TTC549 (cell line): ENCODE data around the gene CDC42SE2.
"Not testable (repeated sequence)": the region's sequence is repeated elsewhere in the genome, so short reads cannot be mapped to it uniquely, and the experiment has no call there.

Experiments
- FAIRE-seq: peaks from 2 replicates; lab custom pipeline; 2012; peaks lifted over from hg19 to GRCh38; lab: Jason Lieb, UNC

CDC42SE2 gene

GRCh38 chr5:131250751-131251475 lies 12.9 kb upstream of the CDC42SE2 start:
- FAIRE-seq, result peak; percentile 33

DNA sequence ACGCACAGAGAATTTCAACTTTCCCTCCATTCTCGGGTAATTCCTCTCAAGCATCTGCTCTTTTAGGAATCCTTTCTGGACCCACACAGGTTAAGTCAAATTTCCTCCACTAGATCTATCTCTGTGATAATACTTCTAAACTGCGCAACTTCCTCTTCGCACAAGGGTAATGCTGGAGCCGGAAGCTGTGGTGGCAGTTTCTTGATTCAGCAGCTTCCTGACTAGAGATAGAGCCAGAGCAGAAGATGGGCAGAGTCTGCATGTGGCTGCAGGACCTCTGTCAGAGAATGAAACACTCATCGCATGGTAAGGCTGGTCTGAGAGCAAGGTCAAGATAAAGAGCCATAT lies 11.1 kb upstream of the CDC42SE2 start:
- no peak for FAIRE-seq

DNA sequence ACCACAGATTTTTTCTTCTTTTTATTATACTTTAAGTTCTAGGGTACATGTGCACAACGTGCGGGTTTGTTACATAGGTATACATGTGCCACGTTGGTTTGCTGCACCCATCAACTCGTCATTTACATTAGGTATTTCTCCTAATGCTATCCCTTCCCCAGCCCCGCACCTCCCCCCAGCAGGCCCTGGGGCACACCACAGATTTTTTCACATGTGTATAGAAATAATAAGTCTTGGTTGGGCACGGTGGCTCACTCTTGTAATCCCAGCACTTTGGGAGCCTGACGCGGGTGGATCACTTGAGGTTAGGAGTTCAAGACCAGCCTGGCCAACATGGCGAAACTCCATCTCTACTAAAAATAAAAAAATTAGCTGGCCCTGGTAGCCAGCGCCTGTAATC lies 9.8 kb upstream of the CDC42SE2 start:
- not testable (repeated sequence) for FAIRE-seq

DNA sequence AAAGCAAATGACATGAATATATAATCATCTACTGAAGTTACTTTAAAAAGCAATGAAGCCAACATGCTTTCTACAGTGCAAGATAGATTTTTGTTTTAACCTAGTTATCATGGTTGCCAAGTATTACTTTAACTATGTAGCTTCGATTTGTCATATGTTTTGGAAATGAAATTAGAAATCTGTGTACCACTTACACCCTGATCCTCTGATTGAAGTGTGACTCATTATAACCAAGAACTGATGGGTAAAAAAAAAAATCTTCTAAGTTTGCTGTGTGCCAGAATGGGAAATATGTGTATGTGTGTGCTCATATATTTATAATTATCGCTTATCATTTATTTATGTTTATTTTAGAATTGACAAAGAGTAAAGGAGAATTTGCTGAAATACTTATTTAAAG lies 9.1 kb upstream of the CDC42SE2 start:
- no peak for FAIRE-seq

DNA sequence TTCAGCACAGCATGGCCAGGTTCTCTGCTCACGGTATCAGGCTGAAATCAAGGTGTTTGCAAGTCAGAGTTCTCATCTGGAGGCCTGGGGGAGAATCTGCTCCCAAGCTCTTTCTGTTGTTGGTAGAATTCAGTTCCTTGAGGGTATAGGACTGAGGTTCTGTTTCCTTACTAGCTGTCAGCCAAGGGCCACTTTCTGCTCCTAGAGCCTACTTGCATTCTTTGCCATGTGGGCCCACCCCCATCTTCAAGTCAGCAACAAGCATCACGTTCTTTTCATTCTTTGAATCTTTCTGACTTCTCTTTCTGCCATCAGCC lies 7.4 kb upstream of the CDC42SE2 start:
- FAIRE-seq, result no peak

GRCh38 chr5:131258733-131259132 lies 5.1 kb upstream of the CDC42SE2 start:
- FAIRE-seq, result no peak

- no peak for FAIRE-seq
Observed at GRCh38 chr5:131259326-131259725, 4.5 kb upstream of the CDC42SE2 start.

- no peak for FAIRE-seq
Observed at GRCh38 chr5:131260895-131261294, 3.0 kb upstream of the CDC42SE2 start.

DNA sequence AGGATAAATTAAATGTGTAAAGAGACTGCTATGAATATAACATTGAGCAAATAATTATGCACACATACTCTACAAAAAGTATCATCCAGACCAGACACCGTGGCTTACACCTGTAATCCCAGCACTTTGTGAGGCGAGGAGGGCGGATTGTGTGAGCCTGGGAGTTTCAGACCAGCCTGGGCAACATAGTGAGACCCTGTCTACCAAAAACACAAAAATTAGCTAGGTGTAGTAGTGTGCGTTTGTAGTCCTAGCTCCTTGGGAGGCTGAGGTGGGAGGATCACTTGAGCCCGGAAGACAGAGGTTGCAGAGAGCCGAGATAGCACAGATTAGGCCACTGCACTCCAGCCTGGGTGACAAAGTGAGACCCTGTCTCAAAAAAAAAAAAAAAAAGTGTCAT lies 2.4 kb upstream of the CDC42SE2 start:
- no peak for FAIRE-seq

GRCh38 chr5:131262953-131263541 lies 806 bp upstream of the CDC42SE2 start:
- no peak for FAIRE-seq

DNA sequence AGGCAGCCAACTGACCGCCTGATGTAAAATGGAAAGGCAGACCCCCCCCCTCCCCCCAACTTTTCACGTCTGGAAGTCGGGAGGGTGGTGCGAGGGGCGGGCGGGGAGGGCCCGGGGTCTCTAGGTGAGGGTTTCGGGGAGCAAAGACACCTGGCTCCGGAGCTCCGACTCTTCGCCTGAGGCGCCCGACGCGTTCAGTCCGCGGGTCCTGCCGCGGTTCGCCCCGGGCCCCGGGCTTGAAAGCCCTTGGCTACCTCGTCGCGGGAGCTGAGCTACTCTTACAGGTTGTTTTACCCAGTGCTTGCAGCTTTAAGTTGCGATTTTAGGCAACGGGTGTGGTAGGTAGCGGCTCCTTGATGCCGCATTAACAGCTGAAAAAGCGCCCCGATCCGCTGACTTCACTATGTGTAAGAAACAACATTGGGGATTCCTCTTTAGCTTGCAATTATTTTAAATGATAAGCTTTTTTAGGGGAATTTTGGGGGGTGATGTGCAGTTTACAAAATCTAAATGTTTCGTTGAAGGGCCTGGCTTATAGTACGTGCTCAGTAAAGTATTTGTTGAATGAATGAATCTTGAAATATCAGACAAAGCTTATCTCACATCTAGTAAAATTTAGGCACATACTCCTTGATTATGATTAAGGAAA lies 722 bp downstream of the CDC42SE2 start:
- FAIRE-seq, result no peak

DNA sequence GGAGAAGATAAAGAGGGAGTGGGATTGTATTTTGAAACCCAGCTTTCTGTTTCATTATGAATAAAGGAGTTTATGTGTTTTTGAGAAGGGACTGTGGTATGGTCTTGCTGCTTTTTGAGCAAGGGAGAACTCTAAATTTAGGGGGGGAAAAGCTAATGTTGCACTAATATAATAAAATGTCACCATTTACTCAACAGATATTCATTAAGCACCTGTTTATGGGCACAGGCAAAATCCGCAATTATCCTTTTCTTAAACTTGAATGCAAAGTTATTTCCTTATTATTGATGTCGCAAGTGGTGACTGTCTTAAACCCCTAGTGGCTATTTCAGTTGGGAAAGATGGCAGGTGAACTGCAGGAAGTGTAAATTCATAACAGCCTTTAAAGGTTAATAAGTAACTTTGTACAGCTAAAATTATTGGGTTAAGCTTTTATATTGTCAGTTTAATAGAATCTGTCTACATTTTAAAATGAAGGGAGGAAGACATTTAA lies 1.5 kb downstream of the CDC42SE2 start:
- FAIRE-seq, result no peak

DNA sequence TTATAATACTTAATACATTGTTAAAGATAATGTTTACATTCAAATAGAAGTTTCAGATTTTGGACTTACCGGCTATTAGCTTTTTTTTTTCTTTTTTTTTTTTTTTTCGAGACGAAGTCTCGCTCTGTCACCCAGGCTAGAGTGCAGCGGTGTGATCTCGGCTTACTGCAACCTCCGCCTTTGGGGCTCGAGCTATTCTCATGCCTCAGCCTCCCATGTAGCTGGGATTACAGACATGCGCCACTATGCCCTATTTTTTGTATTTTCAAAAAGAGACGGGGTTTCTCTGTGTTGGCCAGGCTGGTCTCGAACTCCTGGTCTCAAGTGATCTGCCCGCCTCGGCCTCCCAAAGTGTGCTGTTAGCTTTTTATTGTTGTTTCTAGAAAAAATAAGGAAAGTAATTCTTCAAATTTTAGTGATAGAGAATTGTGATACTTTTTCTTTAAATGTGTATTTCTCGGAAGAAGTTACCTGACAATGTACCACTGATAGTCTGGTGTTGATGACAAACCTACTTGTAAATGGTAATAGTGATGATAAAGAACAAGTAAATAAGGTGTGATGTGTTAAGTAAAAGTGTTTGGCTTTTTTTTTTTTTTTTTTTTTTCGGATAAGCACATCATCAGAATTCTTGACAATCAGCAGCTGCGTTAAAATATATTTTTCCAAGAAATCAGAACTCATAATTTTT lies 2.7 kb downstream of the CDC42SE2 start:
- FAIRE-seq, result no peak

DNA sequence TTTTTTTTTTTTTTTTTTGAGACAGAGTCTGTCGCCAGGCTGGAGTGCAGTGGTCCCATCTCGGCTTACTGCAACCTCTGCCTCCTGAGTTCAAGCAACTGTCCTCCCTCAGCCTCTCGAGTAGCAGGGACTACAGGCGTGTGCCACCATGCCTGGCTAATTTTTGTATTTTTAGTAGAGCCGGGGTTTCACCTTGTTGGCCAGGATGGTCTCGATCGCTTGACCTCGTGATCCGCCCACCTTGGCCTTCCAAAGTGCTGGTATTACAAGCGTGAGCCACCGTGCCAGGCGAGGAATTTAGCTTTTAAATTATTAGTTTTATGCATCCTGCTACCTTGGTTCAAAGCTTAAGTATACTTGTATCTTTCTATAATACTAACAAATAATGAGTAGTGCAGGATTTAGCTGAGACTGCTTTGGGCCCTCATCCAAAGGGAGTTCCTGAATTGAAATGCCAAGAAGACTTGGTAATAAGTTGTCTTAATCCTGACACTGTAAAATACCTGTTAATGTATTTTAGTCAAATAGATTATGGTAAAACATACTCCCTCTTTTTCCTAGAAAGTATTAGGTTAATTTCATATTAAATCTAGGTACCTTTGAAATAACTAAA lies 5.0 kb downstream of the CDC42SE2 start:
- FAIRE-seq, result no peak

DNA sequence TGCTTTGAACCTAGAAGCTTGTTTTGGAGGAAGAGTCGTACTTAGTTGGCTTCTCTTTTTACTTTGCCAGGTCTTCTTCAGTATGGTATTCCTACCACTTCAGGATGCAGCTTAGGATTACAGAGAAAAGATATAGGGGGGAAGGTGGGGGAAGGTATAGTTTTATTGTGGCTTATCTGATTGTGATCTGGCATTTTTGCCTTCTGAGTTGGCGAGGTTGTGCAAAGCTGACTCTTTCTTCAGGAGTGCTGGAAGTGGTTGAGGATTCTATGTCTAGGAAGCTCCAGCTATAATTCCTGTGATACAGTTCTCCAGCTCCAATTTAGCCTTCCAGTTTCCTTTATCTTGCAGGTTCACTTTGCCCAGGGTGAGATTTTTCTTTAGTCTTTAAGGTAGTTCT lies 7.0 kb downstream of the CDC42SE2 start:
- no peak for FAIRE-seq

DNA sequence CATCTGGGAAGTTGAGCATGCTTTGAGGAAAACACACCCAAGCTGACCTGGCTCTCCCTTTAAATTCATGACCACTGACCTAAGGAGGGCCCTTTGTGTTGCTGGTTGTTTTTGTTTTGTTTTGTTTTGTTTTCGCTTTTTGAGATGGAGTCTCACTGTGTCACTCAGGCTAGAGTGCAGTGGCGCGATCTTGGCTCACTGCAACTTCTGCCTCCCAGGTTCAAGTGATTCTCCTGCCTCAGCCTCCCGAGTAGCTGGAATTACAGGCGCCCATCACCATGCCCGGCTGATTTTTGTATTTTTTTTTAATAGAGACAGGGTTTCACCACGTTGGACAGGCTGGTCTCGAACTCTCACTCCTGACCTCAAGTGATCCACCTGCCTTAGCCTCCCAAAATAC lies 8.0 kb downstream of the CDC42SE2 start:
- FAIRE-seq, result not testable (repeated sequence)

DNA sequence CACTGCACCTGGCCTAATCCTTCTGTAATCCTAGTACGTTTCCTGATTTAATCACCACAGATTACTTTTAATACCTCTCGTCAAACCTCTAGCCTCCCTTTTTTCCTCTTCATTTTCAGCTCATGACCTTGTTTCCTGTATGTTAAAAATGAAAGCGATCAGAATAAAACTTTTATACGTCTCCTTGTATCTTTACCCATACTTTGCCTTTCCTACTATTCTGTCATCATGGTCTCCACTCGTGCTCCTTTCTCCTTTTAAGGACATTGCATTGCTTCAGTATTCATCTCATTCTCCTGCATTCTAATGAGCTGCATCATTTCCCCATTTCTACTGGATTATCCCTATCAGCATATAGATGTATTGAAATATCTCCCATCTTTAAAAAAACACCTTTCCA lies 8.5 kb downstream of the CDC42SE2 start:
- FAIRE-seq, result no peak

DNA sequence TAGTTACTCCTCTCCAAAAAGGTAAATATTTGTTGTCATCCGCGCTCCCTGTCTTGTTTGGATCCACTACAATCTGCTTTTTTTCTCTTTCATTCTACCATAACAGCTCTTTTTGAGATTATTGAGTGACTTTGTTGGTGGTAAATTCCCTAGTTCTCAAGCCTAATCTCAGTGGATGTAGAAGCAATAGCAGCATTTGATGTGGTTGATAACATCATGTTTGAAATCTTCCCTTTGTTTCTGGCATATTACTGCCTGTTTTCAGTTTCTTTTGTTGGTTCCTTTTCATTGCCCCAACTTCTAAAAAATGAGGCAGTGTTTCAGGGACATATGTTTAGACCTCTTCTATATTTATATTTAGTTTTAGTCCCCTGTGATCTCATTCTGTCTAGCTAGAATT lies 8.9 kb downstream of the CDC42SE2 start:
- FAIRE-seq, result no peak

GRCh38 chr5:131274326-131275063 lies 10.6 kb downstream of the CDC42SE2 start:
- no peak for FAIRE-seq

GRCh38 chr5:131276072-131276471 lies 12.2 kb downstream of the CDC42SE2 start:
- no peak for FAIRE-seq

DNA sequence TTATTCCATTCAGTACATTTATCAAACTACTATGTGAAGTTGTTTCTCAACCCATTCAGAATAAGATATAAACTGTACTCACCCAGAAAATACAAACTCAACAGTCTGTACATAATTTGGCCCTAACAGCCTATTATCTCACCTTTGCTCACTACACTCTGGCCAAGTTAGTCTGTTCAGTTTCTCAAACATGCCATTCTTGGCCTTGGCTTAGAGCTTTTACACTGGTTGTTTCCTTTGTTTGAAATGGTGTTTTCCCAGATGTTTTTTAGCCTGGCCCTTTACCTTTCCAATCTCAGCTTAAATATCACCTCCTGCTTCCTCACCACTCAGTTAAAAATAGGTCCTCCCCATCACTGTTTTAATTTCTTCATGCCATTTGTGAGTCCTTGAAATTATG lies 13.6 kb downstream of the CDC42SE2 start:
- FAIRE-seq, result no peak
